Right ventricle myocardium inferior (tissue), 1 donor: Measurements from ENCODE around the gene PTPRS. TPM values are rescaled to one million over a fixed set of nuclear protein-coding genes. Genes with fewer than 3 reads are reported as not detected.
A peak's percentile ranks its signal among the peaks of the same experiment; 100 is the strongest.

Source experiments
- ATAC-seq: fragments of 200-7000 bp; cut with Tn5 transposase; one replicate; pipeline ENCODE4 v1.9.1; 2020; ENCODE audit warnings: mild to moderate bottlenecking, moderate library complexity
- DNase-seq: peaks from one replicate; pipeline ENCODE4 v3.0.0; 2021; ENCODE audit errors: missing footprints
- intact Hi-C: fragments of 100-400 bp; cut with DNase I; formaldehyde crosslinking; loops from one replicate; pipeline ENCODE4 v1.11.0; 2022
- total RNA-seq: library from RNA; stranded (reverse); fragmentation: NEBNext Ultra II Directional; extraction: Animal tissue kit (Norgen Biotek cat#: 25700); gene quantifications from one replicate; pipeline ENCODE4 v1.2.1, GENCODE V29; 2021
- donor health status: DM: no; HTN: yes; CAD: no; lungs with severe emphysema.

The PTPRS gene
- total RNA-seq, 1 donor from 2014 or later: 61.0 TPM

DNA sequence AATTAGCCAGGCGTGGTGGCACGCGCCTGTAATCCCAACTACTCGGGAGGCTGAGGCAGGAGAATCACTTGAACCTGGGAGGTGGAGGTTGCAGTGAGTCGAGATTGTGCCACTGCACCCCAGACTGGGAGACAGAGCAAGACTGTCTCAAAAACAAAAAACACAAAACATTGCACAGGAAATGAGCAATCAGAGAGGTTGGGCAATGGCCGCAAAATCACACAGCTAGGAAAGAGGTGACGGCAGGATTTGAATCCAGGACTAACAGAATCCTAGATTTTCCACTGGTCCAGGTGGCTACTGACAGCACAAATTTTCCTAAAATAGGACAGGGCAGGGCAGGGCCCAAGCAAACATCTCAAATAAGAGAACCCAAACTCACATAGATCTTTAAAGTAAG is 23.3 kb downstream of the PTPRS start:
- ATAC-seq: no peak
- intact Hi-C loops: no loop called here

DNA sequence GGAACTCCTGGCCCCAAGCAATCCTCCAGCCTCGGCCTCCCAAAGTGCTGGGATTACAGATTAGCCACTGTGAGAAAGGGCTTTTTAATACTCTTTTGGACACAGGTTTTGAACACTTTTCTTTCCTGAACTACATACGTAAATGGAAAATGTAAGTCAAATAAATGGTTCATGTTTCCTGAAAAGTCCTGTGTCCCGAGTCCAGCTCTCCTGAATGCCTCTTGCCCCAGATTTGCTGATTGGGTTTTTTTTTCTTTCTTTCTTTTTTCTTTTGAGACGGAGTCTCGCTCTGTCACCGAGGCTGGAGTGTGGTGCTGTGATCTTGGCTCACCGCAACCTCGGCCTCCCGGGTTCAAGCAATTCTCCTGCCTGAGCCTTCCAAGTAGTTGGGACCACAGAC is 24.5 kb downstream of the PTPRS start:
- ATAC-seq (no peak), DNase-seq (no peak)
- intact Hi-C loops: no loop called here

More for the DNA sequence above, 23.3 kb downstream of the PTPRS start:
- DNase-seq: no peak

DNA sequence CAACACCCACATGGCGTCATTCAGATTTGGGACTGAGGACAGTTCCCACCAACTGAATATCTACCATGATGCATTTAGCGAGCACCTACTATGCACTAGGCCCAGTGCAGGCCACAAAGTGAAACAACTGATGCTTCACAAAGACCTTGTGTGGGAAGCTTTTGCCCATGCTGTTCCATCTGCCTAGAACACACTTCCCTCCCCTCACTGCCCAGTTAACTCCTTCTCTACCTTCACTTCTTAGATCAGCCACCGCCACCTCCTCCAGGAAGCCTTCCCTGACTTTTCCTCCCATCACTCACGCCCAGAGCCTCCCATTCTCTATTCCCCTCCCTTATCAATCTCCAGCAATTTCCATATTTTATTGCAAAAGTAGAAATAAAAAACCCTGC is 25.7 kb downstream of the PTPRS start:
- intact Hi-C loops: no loop called here
- DNase-seq: no peak
- no peak for ATAC-seq

DNA sequence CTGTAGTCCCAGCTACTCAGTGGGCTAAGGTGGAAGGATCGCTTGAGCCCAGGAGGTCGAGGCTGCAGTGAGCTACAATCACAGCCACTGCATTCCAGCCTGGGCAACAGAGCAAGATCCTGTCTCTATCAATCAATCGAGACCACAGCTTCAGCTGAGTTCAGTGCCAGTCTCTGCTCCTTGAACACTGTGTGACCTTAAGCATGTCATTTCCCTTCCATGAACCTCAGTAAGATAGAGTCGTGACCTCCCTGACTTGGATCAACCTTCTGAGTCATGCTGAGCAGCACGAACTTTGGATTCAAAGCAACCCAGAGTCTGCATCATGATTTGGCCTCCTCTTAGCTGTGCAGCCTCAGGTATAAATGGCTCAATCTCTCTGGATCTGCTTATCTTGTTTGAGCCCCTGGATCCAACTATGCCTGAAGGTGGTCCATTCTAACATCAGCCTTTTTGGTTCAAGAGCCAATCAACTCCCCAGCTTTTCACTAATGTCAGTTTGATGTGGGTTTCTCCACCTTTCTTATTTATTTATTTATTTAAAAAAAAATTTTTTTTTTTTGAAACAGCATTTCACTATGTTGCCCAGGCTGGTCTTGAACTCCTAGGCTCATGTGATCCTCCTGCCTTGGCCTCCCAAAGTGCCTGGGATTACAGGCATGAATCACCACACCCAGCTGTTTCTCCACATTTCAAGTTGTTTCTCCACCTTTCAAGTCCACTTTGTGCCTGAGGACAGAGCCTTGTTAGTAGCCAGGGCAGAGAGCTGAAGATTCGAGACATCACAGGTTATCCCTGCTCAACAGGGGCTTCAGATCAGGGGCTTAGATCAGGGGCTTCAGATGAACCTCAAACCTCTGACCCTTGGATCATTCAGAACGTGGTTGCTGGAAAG is 26.4 kb downstream of the PTPRS start:
- DNase-seq (no peak), ATAC-seq (no peak)
- intact Hi-C loops: no loop called here

DNA sequence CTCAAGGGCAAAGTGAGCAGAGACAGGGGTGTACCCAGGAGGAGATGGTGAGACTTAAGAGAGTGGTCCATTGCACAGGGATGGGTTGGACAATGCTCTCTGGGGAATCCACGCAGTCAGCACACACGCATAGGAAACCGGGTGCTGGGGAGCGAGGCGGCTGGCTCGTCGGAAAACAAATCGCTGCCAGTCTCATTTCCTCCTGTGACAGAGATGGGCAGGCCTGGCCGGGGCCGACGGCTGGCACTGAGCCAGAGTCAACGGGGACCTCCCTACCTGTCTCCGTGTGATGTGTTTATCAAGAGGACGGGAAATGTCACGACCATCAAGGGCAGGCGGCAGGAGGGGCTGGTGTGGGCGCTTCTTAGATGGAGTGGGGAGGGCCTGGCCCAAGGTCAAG is 27.3 kb downstream of the PTPRS start:
- DNase-seq (no peak), ATAC-seq (no peak)
- intact Hi-C loops: no loop called here

DNA sequence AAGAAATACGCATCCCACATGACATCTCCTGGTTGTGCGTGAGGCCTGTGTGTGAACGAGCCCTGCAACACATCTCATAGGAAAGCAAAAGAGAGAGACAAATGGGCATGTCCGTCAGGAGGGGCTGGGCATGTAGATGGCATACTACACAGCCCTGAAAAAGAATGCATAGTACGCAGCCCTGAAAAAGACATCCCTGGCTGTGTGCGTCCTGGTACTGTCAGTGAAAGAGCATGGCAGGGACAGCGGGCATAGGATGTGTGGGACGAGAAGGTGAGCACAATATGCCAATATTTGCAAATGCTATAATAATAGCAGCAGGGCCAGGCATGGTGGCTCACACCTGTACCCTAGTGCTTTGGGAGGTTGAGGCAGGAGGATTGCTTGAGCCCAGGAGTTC is 28.6 kb downstream of the PTPRS start:
- no peak for DNase-seq
- no peak for ATAC-seq
- intact Hi-C loops: no loop called here

DNA sequence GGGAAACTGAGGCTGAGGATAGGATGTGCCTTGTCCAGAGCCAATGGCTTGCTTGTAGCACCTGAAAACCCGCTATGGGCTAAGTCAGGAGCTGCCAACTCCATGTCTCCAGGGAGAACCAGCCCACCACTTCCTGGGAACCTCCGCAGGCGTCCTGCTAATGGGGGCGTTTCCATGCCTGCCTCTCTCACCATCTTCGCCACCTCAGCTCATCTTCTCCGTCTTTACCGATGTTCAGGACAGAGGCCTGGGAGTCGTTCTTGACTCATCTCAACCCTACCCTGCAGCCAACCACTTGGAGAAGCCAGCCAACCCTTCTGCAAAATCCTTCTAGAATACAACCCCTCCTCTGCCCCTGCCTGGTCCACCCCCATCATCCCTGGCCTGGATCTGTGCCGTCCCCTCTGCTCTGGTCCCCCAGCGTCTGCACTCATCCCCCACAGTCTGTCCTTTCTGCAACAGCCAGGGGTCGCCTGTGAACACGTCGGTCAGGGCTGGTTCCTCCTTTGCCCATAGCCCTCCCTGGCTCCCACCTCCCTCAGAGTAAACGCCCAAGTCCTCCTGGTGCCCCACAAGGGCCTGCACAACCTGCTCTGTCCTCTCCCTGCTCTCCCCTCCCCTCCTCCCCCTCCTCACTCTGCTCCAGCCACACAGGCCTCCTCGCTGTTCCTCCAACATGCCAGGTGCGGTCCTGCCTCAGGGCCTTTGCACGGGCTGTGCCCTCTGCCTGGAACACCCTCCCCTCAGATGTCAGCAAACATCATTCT is 31.0 kb downstream of the PTPRS start:
- ATAC-seq: peak; percentile 15
- intact Hi-C loops: no loop called here
- no peak for DNase-seq

DNA sequence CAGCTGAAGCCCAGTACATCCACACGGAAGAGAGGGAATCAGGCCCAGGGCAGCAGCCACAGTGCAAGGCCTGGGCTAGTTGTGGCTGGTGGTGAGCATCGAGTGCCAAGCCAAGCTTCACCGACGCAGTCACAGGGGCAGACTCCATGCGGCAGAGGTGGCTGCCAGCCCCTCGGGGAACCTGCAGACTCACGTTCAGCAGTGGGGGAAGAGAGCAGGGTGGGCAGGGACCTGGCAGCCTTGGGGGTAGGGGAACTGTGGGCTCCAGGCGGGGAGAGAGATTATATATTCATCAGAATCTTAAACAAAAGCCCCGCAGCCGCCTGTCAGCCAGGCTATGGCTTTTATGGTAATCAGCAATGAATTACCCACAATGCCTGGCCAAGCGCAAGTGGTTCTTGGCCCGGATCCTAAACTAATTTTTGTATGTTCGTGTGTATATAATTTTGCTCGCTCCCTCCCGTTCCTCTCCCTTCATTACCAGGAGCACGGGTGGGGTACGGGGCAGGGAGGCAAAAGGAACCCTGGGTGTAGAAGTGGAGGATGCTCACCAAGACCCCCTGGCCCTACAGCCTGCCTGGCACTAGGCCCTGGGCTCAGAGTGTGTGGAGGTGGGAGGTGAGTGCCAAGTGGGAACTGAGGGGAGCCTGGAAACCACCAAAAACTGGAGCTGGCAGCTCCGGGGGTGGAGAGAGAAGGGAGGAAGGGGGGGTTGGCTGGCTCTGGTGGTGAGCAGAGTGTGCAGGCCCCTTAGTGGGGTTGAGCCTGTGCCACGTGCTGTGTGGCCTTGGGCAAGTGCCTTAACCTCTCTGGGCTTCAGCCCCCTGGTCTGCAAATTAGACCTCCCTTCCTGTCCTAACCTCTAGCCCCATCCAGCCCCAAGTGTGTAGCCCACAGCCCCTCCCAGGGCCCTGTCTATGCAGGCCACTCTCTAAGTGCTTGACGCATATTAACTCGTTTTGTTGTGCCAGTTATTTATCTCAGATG is 31.9 kb downstream of the PTPRS start:
- DNase-seq (no peak), ATAC-seq (peak; percentile 84)
- intact Hi-C loops: no loop called here

DNA sequence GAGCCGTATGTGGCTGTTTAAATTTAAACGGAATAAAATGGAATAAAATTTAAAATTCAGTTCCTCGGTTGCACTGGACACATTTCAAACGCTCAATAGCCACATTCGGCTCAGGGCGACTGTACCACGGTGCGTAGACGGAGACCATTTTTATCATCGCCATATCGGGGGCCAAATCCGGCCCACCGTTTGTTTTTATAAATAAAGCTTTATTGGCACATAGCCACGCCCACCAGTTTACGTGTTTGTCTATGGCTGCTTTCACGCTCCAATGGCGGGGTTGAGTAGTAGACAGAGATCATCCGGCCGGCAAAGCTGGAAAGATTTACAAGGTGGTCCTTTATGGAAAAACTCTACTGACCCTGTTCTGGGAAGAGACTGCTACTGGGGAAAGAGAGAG is 33.0 kb downstream of the PTPRS start:
- ATAC-seq (no peak), DNase-seq (no peak)
- intact Hi-C loops: no loop called here

DNA sequence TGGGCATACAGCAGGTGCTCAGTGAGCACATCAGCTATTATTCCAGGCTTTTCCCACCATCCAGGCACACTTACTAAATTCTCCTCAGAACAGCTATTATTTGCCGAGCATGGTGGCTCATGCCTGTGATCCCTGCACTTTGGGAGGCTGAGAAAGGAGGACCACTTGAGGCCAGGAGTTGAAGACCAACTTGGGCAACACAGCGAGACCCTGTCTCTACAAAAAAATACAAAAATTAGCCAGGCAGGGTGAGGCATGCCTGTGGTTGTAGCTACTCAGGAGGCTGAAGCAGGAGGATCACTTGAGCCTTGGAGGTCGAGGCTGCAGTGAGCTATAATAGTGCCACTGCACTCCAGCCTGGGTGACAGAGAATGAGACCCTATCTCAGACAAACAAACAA is 35.4 kb downstream of the PTPRS start:
- ATAC-seq (no peak), DNase-seq (no peak)
- intact Hi-C loops: no loop called here

DNA sequence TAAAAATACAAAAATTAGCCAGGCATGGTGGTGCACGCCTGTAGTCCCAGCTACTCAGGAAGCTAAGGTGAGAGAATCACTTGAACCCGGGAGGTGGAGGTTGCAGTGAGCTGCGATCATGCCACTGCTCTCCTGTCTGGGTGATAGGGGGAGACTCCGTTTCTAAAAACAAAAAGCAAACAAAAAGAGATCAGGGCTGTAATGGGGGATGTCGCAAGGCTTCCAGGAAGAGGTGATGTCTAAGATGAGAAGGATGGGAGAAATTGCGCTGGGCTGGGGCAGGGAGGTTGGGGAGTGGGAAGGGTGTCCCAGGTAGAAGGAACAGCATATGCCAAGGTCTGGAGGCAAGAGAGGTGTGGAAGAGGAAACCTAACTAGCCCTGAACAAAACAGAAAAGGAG is 36.1 kb downstream of the PTPRS start:
- intact Hi-C loops: no loop called here
- ATAC-seq: no peak
- no peak for DNase-seq

DNA sequence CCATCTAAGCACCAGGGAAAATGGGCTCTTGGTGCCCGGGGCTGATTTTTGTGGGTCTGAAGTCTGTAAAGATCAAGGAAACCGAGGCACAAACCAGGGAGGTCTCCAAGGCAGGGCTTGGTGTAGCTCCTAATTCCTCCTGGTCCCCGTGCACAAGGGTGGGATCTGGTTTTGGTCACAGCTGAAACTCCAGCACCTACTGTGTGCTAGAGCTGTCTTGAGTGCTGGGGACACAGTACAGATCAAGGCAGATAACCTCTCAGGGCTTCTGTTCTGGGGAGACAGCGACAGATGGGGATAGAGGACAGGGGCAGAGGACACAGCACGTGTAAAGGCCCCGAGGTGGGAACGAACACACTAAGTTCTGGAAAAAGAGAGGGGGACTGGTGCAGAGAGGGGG is 37.4 kb downstream of the PTPRS start:
- intact Hi-C loops: no loop called here
- DNase-seq: no peak
- ATAC-seq: no peak

DNA sequence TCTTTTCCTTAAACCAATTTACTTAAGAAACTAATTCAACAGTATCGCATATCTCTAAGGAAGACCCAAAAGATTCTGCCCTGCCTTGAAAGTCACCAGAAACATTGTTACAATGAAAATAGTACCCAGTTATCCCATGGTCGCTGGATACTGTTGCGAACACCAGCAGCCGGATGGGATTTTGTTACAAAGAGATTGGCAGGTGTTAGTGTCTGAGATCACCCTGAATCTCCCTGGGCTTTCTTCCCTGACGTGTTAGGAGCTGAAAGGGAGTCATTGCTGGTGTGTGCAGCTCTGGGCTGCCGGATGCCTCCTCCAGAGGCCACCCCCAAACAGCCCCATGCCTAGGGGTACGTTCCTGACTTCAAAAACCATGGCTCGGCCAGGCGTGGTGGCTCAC is 38.2 kb downstream of the PTPRS start:
- intact Hi-C loops: no loop called here
- no peak for ATAC-seq
- DNase-seq: no peak

DNA sequence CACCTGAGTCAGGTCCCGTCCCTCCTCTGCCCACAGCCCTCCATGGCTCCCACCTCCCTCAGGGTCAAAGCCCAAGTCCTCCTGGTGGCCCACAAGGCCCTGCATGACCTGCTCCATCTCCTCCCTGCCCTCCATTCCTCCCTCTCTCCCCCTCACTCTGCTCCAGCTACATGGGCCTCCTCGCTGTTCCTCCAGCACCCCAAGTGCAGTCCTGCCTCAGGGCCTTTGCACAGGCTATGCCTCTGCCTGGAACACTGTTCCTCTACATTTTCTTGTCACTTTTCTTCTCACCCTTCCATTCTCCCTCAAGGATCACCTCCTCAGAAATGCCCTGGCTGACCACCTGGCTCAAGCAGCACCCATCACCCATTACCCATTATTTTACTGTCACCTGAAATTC is 41.5 kb downstream of the PTPRS start:
- intact Hi-C loops: no loop called here
- ATAC-seq (no peak), DNase-seq (no peak)

DNA sequence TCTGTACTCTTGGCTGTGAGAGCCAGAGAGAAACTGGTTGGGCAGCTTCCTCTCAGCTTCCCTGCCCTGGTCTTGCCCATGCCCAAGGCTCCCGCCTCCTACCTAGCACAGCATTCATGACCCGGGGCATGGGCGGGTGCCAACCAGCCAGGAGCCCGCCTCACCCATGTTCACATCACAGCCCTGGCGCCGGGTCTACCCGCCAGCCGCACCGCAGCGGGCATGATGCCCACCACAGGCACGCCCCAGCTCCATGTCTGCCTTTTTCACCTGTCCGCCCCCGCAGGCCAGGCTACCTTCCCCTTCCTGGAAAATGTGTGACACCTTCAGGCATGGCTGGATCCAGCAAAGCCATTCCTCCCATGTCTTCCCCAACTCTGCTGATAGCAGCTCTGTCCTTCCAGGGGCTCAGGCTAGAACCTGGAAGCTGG is 42.1 kb downstream of the PTPRS start:
- DNase-seq (no peak), ATAC-seq (no peak)

DNA sequence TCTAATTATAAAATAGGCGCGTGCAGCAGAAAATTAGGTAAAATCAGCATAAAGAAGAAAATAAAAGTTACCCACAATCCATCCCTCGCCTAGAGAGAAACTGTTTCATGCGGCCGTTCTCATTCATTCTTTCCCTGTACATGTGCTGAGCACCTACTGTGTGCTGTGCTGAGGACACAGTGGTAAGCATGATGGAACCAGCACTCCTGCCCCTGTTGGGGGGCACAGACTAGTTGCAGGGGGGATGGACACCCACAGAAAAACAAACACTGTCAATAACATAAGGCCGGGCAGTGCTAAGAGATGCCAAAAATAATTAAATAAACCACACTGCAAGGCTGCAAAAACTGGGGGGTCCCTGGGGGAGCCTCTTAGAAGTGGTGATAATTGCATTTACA is 43.3 kb downstream of the PTPRS start:
- no peak for ATAC-seq
- intact Hi-C loops: no loop called here

More for the DNA sequence above, 42.1 kb downstream of the PTPRS start:
- intact Hi-C loops: no loop called here

DNA sequence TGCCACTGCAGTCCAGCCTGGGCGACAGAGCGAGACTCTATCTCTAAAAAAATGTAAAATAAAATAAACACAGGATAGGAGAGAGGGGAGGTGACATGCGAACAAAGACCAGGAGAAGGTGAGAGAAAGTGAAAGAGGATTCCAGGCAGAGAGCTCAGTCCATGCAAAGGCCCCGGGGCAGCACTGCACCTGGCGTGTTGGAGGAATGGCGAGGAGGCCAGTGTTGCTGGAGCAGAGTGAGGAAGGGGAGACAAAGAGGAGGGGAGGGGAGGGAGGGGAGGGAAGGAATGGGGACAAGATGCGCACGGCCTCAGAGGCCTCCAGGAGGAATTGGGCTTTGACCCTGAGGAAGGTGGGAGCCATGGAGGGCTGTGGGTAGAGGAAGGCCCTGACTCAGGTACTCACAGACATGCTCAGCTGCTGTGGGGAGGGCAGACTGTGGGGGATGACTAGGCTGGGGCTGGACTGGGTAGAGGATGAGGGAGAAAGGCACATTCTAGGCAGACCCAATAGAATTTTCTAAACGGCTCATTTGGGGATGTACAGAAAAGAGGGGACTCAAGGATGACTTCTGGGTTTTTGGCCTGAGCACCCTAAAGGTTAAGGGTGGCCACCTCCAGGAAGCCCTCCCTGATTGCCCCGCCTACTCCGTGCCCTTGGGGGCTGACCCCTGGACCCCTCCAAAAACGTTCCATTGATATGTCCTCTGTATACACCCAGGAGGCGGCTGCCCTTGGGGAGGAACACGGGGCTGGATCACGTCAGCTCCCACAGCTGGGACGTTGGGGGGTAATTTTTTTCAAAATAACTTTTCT is 43.9 kb downstream of the PTPRS start:
- DNase-seq (no peak), ATAC-seq (no peak)
- intact Hi-C loops: no loop called here

More for the DNA sequence above, 43.3 kb downstream of the PTPRS start:
- DNase-seq: no peak

DNA sequence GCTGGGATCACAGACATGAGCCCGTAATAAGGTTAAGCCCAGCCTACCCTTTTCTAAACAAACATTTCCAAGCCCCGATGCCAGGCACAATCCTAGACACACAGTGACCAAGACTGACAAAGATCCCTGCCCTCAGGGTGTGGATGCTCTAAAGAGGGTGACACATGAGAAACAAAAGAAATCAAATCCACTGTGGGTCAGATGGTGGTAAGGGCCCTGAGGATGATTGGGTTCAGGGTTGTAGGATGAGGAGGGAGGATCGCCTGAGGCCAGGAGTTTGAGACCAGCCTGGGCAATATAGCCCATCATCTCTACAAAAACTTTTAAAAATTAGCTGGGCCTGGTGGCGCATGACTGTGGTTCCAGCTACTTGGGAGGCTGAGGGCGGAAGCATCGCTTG is 44.6 kb downstream of the PTPRS start:
- DNase-seq: no peak
- intact Hi-C loops: no loop called here
- ATAC-seq: no peak
